GM19035 (cell line): ENCODE results near the gene LGI2.
"Not testable (repeated sequence)": the region's sequence is repeated elsewhere in the genome, so short reads cannot be mapped to it uniquely, and the experiment has no call there.

ENCODE experiments used
- ATAC-seq: cut with Tn5 transposase; IDR thresholded peaks from one replicate; pipeline ENCODE4 v1.9.1; 2021; ENCODE audit not compliant: unreplicated experiment

The LGI2 gene, protein sequence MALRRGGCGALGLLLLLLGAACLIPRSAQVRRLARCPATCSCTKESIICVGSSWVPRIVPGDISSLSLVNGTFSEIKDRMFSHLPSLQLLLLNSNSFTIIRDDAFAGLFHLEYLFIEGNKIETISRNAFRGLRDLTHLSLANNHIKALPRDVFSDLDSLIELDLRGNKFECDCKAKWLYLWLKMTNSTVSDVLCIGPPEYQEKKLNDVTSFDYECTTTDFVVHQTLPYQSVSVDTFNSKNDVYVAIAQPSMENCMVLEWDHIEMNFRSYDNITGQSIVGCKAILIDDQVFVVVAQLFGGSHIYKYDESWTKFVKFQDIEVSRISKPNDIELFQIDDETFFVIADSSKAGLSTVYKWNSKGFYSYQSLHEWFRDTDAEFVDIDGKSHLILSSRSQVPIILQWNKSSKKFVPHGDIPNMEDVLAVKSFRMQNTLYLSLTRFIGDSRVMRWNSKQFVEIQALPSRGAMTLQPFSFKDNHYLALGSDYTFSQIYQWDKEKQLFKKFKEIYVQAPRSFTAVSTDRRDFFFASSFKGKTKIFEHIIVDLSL

DNA sequence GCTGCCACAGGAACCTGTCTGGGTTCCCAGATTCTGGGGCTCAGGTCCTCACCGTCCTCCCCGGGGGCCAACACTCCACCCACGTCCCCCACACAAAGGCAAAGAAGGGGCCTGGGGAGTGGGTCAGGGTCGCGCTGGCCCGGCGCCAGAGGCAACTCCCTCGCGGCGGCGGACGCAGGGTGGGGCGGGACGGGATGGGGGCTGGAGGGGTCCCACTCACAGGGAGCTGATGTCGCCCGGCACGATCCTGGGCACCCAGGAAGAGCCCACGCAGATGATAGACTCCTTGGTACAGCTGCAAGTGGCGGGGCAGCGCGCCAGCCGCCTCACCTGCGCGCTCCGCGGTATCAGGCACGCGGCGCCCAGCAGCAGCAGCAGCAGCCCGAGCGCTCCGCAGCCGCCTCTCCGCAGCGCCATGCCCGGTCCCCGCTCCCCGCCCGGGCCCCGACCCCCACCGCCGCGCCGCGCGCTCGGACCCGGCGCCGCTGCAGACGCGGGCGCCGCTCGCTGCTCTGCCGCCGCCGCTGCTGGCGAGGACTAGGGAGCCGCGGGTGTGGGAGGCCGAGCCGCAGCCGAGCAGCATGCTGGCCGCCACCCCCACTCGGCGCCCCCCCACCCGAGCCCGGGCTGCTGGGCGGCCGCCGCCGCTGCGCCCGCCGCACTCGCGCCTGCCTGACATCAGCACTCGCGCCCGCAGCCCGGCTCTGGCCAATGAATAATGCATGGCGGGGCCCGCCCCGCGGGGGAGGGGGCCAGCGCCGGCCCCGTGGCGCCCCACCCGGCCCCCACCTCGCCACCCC lies at the start of gene LGI2:
TSS of gene LGI2 (minus strand) at position 670 of the 800 bp plus-strand sequence. CDS start at position 417, 253 bp downstream.
- no peak for ATAC-seq

DNA sequence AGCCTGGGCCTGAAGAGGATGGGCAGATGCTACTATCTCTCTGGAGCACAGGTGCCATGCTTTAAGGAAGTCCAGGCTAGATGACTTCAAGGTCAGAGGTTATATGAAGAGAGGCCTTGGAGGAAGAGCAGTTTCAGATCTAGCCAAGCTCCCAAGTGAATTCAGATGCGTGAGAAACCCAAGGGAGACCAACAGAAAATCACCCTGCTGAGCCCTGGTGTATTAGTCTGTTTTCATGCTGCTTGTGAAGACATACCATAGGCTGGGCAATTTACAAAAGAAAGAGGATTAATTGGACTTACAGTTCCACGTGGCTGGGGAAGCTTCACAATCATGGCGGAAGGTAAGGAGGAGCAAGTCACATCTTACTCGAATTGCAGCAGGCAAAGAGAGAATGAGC lies 47.8 kb upstream of the LGI2 start:
- no peak for ATAC-seq

DNA sequence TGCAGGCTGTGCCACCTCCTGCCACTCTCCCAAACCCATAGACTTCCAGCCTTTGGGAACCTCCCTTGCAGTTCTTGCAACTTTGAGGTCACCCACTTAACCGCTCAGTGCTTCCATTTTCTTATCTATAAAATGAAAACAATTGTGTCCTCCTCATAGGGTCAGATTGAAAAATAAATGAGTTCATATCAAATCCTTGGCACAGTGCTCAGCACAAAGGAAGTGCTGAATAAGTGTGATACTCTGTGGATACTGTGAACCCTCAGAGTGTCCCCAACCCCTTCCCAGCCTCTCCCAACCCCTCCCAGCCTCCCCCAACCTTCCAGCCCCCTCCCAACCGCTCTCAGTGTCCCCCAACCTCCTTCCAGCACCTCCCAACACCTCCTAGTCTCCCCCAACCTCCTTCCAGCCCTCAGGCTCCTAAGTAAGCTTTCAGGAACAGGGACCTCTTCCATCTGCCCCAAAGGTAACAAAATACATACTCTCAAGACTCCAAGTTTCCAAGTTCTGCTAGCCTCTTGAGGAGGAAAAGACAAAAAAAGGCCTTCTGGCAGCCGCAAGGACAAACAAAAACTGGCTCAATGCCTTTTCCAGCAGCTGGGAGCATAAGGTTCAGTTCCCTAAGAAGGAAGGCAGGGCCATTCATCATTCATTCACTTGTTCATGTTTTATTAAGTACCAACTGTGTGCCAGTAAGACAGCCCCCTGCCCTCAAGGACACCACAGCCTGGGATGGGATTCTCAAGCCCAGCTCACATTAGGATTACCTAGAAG lies 46.1 kb upstream of the LGI2 start:
- ATAC-seq = no peak

DNA sequence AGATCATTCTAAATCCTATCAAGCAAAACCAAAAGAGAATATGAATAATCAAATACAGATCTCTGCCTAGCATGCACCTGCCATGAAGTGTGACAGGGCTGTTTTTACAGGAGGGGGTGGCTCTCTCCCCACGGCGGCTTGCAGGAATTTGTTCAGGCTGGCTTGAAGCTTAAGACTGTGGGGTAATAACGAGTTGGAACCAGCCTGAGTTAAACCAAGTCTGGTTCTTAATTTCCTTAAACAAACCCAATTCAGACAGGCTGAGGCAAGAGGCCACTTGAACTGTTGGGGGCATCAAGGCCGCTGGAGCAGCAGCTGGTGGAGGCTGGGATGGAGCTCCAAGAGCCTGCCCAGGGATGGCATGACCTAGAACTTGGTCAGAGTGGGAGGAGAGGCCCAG lies 45.1 kb upstream of the LGI2 start:
- no peak for ATAC-seq

DNA sequence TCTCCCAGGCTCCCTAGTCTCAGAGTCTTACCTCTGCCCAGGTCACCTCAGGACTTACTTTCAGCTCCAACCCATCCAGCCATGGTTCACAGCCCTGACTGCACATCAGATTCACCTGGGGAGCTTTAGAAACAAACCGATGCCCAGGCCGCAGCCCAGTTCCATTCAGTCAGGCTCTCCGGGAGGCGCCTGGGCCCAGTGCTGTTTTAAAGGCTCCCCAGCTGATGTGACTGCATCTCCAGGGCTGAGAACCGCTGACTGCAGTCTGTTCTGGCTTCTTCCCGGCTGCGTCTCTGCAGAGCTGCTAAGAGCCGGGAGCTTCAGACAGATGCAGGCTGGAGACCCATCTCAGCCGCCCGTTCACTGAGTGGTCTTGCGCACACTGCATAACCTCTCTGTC lies 44.4 kb upstream of the LGI2 start:
- ATAC-seq = no peak

DNA sequence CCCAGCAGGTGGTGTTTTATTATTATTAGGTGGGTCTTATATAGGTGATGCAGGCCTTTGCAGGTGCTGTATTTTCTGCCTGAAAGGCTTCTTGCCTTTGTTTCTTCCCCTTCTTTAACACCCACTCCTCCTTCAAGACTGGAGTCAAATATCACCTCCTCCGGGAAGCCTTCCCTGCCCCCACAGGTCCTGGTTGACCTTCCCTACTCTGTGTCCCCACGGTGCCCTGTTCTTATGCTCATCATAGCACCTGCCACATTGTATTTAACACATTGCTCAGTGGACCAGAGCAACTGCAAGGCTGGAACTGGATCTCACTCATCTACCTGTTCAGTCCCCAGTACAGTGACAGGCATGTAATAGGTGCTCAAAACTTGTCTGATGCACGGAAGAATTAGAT lies 39.8 kb upstream of the LGI2 start:
- no peak for ATAC-seq

DNA sequence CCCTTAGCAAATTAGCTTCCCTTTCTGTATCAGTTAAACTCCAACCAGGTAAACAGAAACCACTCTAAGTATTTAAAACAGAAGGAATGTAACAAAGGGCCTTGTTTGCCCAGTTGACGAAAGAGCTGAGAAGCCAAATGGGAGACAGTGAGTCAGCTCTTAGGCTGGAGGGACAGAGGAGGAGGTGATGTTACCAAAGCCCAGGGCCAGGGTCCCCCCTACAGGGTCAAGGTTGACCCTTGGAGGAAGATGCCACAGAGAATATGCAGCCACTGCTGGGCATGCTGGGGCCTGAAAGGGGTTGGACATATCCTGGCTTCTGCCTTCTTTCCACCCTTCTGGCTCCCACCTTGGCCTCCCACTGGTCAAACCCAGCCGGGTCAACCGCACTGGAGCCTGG lies 38.3 kb upstream of the LGI2 start:
- no peak for ATAC-seq

DNA sequence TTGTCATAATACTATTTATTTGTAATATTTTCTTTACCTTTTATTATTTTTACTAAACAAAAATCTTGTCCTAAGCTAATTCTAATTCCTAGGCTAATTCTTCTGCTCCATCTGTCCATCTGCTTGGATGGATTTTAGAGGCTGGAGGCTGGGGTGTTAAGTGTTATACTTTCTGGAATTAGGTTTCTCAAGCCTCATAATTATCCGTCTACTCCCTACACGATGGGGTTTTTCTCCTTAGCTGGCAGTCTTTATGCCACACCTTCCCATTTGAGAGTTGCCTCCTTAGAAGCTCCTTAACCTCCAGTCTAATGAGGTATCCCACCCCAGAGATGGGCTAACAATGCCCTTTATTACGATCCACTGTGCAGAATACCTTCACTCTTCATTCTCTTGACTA lies 37.6 kb upstream of the LGI2 start:
- no peak for ATAC-seq

DNA sequence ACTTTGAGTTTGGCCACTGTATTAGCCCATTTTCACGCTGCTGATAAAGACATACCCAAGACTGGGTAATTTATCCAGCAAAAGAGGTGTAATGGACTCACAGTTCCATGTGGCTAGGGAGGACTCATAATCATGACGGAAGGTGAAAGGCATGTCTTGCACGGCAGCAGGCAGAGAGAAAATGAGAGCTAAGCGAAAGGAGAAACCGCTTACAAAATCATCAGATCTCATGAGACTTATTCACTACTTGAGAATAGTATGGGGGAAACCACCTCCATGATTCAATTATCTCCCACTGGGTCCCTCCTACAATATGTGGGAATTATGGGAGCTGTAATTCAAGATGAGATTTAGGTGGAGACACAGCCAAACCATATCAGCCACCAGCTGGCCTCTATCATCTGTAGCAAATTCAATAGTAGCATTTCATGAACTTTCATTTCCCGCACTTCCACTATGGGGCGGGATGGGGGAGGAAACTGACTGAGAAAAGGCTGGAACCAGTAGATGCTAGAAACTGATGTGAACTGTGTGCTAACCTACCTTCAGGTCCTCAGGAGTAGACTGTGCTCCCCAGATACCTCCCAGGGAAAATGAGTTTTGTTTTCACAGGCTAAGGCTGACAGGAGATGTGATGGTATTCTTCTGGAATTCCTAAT lies 35.3 kb upstream of the LGI2 start:
- no peak for ATAC-seq

DNA sequence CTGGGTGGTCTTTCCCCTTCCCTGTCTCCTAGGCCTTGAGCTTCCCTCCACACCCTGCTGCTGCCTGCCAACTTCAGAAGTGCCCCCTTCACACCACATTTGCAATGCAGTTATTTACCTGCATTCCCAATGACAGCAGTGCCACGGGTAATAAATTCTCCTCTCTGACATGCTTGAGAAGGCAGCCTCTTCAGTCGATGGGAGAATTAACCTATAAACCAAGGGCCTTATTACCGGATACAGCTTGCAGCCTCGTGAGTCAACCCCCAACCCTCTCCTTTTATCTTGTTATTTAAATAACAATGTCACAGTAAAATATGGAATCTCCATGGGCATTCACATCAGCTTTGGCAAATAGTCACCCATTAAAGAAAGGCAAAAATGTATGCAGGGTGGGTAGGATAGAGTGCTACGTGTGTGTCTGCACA lies 34.7 kb upstream of the LGI2 start:
- ATAC-seq = no peak

DNA sequence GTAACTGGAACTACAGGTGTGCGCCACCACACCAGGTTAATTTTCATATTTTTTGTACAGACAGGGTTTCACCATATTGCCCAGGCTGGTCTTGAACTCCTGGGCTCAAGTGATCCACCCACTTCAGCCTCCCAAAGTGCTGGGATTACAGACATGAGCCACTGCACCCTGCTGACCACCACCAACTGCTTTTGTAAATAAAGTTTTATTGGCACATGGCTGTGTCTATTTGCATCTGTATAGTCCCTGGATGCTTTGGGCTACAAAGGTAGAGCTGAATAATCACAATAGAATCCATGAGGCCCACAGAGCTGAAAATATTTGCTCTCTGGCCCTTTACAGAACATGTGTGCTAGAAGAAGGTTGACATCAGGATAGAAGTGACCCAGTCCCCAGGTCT lies 33.7 kb upstream of the LGI2 start:
- ATAC-seq = not testable (repeated sequence)

DNA sequence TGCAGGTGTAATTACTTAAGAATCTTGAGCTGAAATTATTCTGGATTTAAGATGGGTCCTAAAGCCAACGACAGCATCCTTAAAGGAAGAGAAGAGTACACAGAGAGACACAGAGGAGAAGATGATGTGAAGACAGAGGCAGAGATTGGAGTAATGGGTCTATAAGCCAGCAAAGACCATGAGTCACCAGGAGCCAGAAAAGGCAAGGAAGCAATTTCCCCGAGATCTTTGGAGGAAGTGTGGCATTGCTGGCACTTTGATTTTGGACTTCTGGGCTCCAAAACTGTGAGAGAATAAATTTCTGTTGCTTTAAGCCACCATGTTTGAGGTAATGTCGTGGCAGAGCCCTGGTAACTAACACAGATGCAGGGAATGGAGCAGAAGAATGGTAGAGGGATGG lies 32.4 kb upstream of the LGI2 start:
- no peak for ATAC-seq

DNA sequence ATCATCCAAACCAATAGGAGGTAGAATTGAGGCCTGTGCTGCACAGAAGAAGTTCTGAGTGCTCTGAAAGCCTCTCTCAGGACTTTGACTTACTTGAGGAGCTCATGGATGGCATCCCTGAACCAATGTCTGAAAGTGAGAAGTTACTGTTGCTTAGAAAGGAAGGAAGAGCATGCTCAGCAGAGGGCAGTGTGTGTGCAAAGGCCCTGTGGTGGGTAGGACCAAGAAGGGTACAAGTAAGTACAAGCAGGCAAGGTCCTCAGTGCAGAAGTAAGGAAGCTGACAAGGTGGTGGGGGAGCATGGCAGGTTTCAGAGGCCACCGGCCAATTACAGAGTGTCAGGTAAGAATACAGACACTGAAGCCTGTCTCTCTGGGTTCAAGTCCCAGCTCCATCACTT lies 31.4 kb upstream of the LGI2 start:
- no peak for ATAC-seq

DNA sequence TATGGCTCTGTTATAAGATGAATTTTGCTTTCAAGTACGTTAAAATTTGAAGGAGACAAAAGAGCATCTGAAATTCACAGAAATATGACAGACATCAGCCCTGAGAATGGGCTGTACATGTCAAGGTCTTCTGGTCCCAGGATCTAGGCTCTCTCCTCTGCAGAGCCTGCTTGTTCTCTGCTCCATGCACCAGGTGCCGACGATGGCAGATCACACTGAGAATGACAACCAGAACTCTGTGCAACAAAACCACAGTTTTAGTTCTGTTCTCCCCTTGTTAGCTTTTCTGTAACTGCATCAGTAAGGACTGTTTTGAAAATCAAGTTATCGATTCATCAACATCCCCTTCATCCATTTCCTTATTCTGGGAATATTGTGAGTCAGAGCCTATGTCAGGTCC lies 30.9 kb upstream of the LGI2 start:
- ATAC-seq = no peak

DNA sequence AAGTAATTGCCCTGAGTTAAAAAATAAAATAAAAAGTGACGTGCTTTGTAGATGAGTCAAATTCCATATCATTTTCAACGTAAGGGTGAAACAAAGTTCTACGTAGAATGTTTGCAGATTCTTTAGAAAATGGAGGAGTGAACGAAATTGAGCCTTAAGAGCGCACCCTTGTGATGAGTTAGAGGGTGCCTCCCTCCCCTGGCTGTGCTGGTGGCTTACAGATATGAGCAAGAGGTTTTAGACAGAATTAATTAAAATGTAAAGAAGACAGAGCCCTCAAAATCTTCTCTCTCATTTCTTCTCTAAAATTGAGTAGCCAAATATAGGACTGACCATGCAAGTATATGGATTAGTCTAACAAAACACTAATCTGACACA lies 30.2 kb upstream of the LGI2 start:
- ATAC-seq = no peak

DNA sequence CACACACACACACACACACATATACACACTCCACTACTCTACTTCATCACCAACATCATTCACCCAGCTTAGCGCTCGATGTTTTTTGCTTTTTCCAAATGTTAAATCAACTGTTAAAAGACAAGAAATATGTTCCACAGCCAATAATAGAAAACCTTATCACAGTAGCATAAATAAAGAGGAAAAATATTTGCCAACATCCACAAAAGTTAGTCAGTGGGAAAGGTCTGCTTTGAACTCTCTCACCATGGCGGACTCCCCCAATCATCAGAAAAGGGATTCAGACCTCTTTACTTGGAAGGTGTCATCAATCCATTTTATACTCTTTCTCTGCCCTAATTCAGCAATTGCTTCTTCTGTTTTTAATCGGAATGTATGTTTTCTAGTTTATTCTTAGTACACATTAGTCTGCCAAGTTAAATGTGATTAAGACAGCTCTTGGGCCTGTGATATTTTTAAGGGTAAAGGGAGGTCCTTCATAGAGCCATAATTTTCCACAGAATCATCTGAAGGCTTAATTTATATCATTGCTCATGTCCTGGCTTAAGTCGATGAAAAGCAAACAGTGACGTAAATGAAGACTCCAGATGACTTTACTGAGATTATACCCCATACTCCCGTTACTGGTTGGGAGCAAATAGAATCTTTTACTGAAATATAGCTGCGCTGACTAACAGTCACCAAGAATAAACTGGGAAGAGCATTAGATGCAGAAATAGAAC lies 29.7 kb upstream of the LGI2 start:
- ATAC-seq = no peak

DNA sequence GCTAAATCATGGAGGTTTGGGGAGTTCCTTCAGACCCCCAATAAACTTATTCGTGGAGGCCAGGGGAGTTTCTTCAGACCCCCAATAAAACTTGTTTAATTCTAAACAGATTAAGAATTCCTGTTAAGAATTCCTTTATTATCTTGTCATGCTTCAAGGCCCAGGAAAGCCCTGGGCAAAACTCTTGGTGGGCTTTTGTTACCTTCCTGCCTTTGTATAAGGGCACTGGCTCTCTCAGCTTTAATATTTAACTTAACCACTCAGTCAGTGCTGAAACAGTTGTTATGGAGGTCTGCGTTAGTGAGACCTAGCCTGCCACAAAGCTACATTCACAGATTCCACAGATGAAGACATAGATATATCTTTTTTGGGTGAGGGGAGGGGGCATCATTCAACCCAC lies 29.0 kb upstream of the LGI2 start:
- ATAC-seq = no peak

DNA sequence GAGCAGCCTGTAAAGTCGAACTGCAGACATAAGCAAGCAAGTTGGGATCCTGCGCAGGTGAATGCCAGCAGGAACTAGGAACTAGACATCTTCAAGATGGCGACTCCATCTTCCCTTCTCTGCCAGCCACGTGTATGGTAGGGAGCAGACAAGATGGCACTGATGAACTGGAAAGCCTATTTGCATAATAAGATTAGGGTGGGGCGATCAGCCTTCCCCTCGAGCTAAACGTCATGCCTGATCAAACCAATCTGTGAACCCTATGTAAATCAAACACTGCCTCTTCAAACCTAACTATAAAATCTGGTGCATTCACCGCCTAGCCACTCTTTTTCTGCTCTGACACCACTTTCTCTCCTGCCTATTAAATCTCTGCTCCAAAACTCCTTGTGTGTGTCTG lies 28.1 kb upstream of the LGI2 start:
- no peak for ATAC-seq

DNA sequence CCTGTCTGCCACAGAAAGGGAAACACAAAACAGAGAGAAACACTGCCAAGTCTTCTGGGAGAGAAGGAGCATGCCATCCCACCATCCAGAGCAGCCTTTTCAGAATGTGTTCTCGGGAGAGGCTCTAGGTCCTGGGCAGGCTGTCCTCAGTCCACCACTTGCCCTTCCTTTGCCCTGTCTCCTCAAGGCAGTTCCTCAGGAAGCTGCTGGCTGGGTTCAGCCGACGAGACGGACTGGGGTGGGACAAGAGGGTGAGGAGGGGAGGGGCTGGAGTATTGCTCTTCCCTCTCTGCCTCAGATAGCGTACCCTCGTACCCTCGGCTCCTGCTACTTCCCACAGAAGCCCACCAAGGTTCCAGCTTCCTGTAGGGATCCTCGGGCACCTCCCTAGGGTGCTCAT lies 26.6 kb upstream of the LGI2 start:
- ATAC-seq = no peak

DNA sequence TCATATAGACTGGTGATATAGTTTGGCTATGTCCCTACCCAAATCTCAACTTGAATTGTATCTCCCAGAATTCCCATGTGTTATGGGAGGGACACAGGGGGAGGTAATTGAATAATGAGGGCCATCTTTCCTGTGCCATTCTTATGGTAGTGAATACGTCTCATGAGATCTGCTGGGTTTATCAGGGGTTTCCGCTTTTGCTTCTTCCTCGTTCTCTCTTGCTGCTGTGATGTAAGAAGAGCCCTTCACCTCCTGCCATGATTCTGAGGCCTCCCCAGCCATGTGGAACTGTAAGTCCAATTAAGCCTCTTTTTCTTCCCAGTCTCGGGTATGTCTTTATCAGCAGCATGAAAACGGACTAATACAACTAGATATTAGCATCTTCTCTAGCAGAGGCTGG lies 21.3 kb upstream of the LGI2 start:
- ATAC-seq = not testable (repeated sequence)
